Small intestine (tissue), 7 donors: ENCODE measurements around the gene GOLGA6L1. TPM values are rescaled to one million over a fixed set of nuclear protein-coding genes. Genes with fewer than 3 reads are reported as not detected.
"Not testable (repeated sequence)": the region's sequence is repeated elsewhere in the genome, so short reads cannot be mapped to it uniquely, and the experiment has no call there.

Source experiments
- DNase-seq, 2 donors: peaks; one replicate each; pipeline versions ENCODE4 v3.0.0 to v3.0.0-alpha.2; 2013
- FAIRE-seq: peaks from 2 replicates; lab custom pipeline; 2012; peaks lifted over from hg19 to GRCh38; lab: Jason Lieb, UNC
- H3K27ac ChIP-seq, 3 donors: one replicate each; pipeline ENCODE4 v1.5.1; 2013; ENCODE audit warnings: low read length in 2 of 3, mild to moderate bottlenecking in 2 of 3, control low read depth in 1 of 3, inconsistent platforms in 1 of 3, low read depth in 1 of 3, moderate library complexity in 1 of 3
- H3K27me3 ChIP-seq, 3 donors: one replicate each; pipeline ENCODE4 v1.6.1; 2013; ENCODE audit warnings: low read length in 3 of 3, inconsistent platforms in 1 of 3; ENCODE audit not compliant: control insufficient read depth in 3 of 3, insufficient read depth in 3 of 3
- H3K36me3 ChIP-seq, 3 donors: one replicate each; pipeline ENCODE4 v1.6.1; 2013; ENCODE audit warnings: low read length in 3 of 3, inconsistent platforms in 1 of 3, low read depth in 1 of 3, mild to moderate bottlenecking in 1 of 3, moderate library complexity in 1 of 3; ENCODE audit not compliant: control insufficient read depth in 3 of 3, insufficient read depth in 2 of 3
- H3K4me1 ChIP-seq, 3 donors: one replicate each; pipeline ENCODE4 v1.6.1; 2013; ENCODE audit warnings: low read length in 2 of 3, inconsistent platforms in 1 of 3, low read depth in 1 of 3, mild to moderate bottlenecking in 1 of 3, moderate library complexity in 1 of 3; ENCODE audit not compliant: control insufficient read depth in 3 of 3, insufficient read depth in 2 of 3
- H3K4me3 ChIP-seq, 3 donors: one replicate each; pipeline ENCODE4 v1.5.1; 2013; ENCODE audit warnings: low read length in 3 of 3, control low read depth in 1 of 3, inconsistent platforms in 1 of 3, low read depth in 1 of 3, mild to moderate bottlenecking in 1 of 3, moderate library complexity in 1 of 3
- H3K9me3 ChIP-seq, 2 donors: one replicate each; pipeline ENCODE4 v1.6.1; 2013; ENCODE audit warnings: low read depth in 1 of 2, low read length in 1 of 2; ENCODE audit not compliant: control insufficient read depth in 2 of 2, insufficient read depth in 1 of 2
- WGBS, 3 donors: extraction: QIAGEN DNeasy Blood & Tissue Kit; methylation state at CpG; one replicate each; pipeline ENCODE4 v1.1.7; 2013; 5-methylcytosine and 5-hydroxymethylcytosine counted together
- polyA plus RNA-seq, 4 donors: library from polyadenylated mRNA; stranded (reverse) in 3 of 4; unstranded in 1 of 4; fragments of 200-250 nt in 3 of 4; fragments of 120-200 nt in 1 of 4; gene quantifications; one replicate each; pipeline versions ENCODE4 v1.2.1 to v1.2.3, GENCODE V29; 2013
- donor health status: healthy with polysubstance abuse.
- donor health status: control.
- donor health status: control.
- donor health status: Bipolar disorder and iron deficiency.
- donor health status: healthy.

Gene GOLGA6L1
- polyA plus RNA-seq, 4 donors = not detected

GRCh38 chr15:23118208-23118607 lies 18.4 kb downstream of the GOLGA6L1 start:
- WGBS, 3 donors = 58 to 76% (median 60%) methylated on average over 1 of the region's 1 CpG

GRCh38 chr15:23095796-23096195 lies 40.8 kb downstream of the GOLGA6L1 start:
- FAIRE-seq (no peak), DNase-seq (no peak)
- Histone ChIP-seq H3K9me3 (no peaks in the 10 kb centered on the region), H3K36me3 (no peaks in the 10 kb centered on the region), H3K4me3 (no peak overlapping the region), H3K4me1 (no peaks in the 10 kb centered on the region), H3K27ac (no peak overlapping the region), H3K27me3 (peaks cover 0 to 3% (median 0%) of the 10 kb centered on the region in 3 donors)
- WGBS, 3 donors = 62 to 86% (median 75%) methylated on average over 1 of the region's 1 CpG

More at GRCh38 chr15:23118208-23118607, 18.4 kb downstream of the GOLGA6L1 start:
- DNase-seq = no peak
- no peak for FAIRE-seq
- H3K9me3 ChIP-seq = no peaks in the 10 kb centered on the region
- no peaks in the 10 kb centered on the region for H3K4me1 ChIP-seq
- H3K4me3 ChIP-seq = no peak overlapping the region
- H3K36me3 ChIP-seq = no peaks in the 10 kb centered on the region
- H3K27ac ChIP-seq = no peak overlapping the region
- no peaks in the 10 kb centered on the region for H3K27me3 ChIP-seq

GRCh38 chr15:23083115-23083514 lies 53.5 kb downstream of the GOLGA6L1 start:
- Histone ChIP-seq H3K27me3 (no peaks in the 10 kb centered on the region), H3K36me3 (no peaks in the 10 kb centered on the region), H3K27ac (no peak overlapping the region), H3K9me3 (no peaks in the 10 kb centered on the region), H3K4me1 (no peaks in the 10 kb centered on the region), H3K4me3 (no peak overlapping the region)
- FAIRE-seq = no peak
- DNase-seq = no peak
- 79 to 91% (median 89%) methylated on average over 1 of the region's 1 CpG for WGBS, 3 donors

- H3K27me3 ChIP-seq, H3K4me3 ChIP-seq, H3K27ac ChIP-seq, H3K4me1 ChIP-seq, FAIRE-seq, H3K36me3 ChIP-seq, DNase-seq, H3K9me3 ChIP-seq: not testable (repeated sequence)
- 32 to 68% (median 50%) methylated on average over 8 of the region's 8 CpGs for WGBS, 3 donors
These were observed 54.5 kb downstream of the GOLGA6L1 start for GRCh38 chr15:23081996-23082737.

- Histone ChIP-seq H3K27me3 (no peaks in the 10 kb centered on the region), H3K27ac (no peak overlapping the region), H3K4me1 (no peaks in the 10 kb centered on the region), H3K9me3 (no peaks in the 10 kb centered on the region), H3K36me3 (no peaks in the 10 kb centered on the region), H3K4me3 (no peak overlapping the region)
- FAIRE-seq (no peak), DNase-seq (no peak)
- WGBS, 3 donors = 75 to 83% (median 82%) methylated on average over 3 of the region's 3 CpGs
These were observed 55.4 kb downstream of the GOLGA6L1 start for GRCh38 chr15:23081271-23081670.

- FAIRE-seq = no peak
- H3K4me1 ChIP-seq = no peaks in the 10 kb centered on the region
These were observed 56.9 kb downstream of the GOLGA6L1 start for GRCh38 chr15:23079766-23080165.

More at GRCh38 chr15:23079766-23080165, 56.9 kb downstream of the GOLGA6L1 start:
- 64 to 80% (median 73%) methylated on average over 7 of the region's 7 CpGs for WGBS, 3 donors
- DNase-seq = no peak
- H3K36me3 ChIP-seq = no peaks in the 10 kb centered on the region
- H3K9me3 ChIP-seq = no peaks in the 10 kb centered on the region
- no peak overlapping the region for H3K4me3 ChIP-seq
- H3K27me3 ChIP-seq = no peaks in the 10 kb centered on the region
- H3K27ac ChIP-seq = no peak overlapping the region

Other genes with a start within 250 kb of the GOLGA6L1 start
- 10 to 100 TPM; 35.9 to 93.9 (median 51.8) TPM for gene CYFIP1, start 156.5 kb downstream of the GOLGA6L1 start, polyA plus RNA-seq
- gene TUBGCP5, start 97.3 kb downstream of the GOLGA6L1 start, polyA plus RNA-seq = 10 to 100 TPM in 1 of 4 donors, 1 to 10 TPM in 3; 3.0 to 16.6 (median 6.1) TPM
- not detected for gene GOLGA6L26, start 197.4 kb upstream of the GOLGA6L1 start, polyA plus RNA-seq
- under 1 TPM in 2 of 4 donors, not detected in 2; 0.01 to 0.16 TPM for gene GOLGA8S, start 217.9 kb upstream of the GOLGA6L1 start, polyA plus RNA-seq